H7 (cell line): ENCODE results near the gene CAMKK1. TPM values are rescaled to one million over a fixed set of nuclear protein-coding genes. Genes with fewer than 3 reads are reported as not detected.
A peak's percentile ranks its signal among the peaks of the same experiment; 100 is the strongest.

Experiments
- DNase-seq: peaks from one replicate; pipeline ENCODE4 v3.0.0; 2012
- H3K27me3 ChIP-seq: 2 replicates; pipeline ENCODE4 v1.6.0; 2011; ENCODE audit warnings: mild to moderate bottlenecking, low read length; ENCODE audit not compliant: control insufficient read depth, insufficient read depth
- H3K36me3 ChIP-seq: replicated peaks from 2 replicates; pipeline ENCODE4 v1.5.1; 2011; ENCODE audit warnings: low read length; ENCODE audit not compliant: control insufficient read depth, insufficient read depth
- H3K4me3 ChIP-seq: 2 replicates; pipeline ENCODE4 v1.5.1; 2011; ENCODE audit warnings: low read depth, mild to moderate bottlenecking, control low read depth, low read length, moderate library complexity; ENCODE audit not compliant: insufficient read depth
- total RNA-seq: library from RNA; depleted of rRNA; stranded (reverse); fragments of >200 nt; shearing (Covaris generic); gene quantifications from 2 replicates; pipeline ENCODE4 v1.2.3, GENCODE V29; 2014

CAMKK1 gene
- total RNA-seq, 1 experiment from 2014 or later: 6.0 TPM

DNA sequence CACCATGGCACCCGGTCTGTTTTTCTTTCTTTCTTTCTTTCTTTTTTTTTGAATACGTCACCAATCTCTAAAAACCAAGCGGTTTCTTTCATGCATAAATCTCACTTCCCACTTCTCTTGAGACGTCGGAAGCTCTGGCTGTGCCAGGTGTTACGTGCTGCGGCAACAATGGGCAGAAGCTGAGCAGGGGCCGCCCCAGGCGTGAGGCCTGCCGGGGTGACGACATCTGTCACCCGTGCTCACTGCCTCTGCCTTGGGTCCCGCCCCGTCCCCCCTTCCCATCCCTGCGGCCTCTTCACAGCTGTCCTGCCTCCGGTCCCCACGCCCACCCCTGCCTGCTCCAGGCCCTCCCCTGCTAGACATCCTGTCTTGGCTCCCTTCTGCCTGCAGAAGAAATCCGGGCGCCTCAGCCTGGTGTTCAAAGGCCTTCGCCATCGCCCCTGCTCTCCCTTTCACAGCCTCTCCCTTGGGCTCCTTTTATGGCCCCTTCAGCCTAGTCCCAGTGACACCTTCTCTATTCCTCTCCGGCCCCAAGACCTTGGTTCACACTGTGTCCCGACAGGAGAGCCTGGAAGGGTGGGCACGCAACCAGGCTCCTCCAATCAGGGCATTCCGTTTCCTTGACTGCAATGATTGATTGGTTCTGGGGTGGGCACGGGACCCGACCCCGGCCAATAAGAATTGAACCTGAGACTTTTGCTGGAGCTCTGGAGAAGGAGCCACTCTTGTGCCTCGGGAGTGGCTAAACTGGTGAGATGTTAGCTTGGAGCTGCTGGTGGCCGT, 18.6 kb upstream of the CAMKK1 start:
- Histone ChIP-seq H3K27me3 (no peaks in the 10 kb centered on the region), H3K4me3 (no peak overlapping the region), H3K36me3 (no peaks in the 10 kb centered on the region)
- DNase-seq: peak; percentile 72

DNA sequence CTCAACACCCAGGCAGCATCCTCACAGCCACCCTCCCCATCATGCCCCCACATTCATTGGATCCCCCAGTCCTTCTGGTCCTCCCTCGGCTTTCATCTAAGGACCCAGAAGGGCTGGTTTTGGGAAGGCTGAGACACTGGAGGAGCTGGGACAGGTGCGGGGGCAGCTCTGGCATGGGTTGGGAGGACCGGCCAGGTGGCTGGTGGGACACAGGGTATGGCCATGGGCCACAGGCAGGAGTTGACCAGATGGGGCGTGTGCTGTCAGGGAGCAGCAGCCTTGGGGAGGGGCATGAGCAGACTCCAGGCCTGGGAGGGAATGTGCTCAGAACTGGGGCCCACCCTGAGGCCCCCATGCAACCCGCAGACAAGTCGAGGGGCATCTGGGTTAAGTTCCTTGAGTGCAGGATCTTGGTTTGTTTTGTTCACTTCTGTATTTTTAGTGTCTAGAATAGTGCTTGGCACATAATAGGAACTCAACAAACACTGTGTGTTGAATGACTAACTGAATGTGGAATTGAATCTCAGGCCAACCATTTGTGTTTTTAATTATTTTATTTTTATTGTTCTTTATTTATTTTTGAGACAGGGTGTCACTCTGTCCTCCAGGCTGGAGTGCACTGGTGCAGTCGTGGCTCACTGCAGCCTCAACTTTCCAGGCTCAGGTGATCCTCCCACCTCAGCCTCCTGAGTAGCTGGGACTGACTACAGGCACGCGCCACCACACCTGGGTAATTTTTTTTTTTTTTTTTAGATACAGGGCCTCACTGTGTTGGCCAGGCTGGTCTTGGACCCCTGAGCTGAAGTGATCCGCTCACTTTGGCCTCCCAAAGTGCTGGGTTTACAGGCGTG, 17.8 kb upstream of the CAMKK1 start:
- H3K36me3 ChIP-seq: no peaks in the 10 kb centered on the region
- no peak for DNase-seq
- H3K27me3 ChIP-seq: no peaks in the 10 kb centered on the region
- no peak overlapping the region for H3K4me3 ChIP-seq

DNA sequence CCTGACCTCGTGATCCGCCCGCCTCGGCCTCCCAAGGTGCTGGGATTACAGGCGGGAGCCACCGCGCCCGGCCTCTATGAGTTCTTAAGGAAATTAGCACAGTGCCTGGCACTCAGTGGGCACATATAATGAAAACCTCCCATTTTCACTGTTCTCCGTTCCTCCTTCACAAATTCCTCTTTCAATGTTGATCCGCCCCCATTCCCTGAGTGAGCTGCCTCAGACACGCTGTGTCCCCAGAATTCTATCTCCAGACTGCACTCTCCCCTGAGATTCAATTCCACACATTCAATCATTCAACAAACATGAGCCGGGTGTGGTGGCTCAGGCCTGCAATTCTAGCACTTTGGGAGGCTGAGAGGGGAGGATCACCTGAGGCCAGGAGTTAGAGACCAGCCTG, 16.4 kb upstream of the CAMKK1 start:
- Histone ChIP-seq H3K36me3 (no peaks in the 10 kb centered on the region), H3K27me3 (no peaks in the 10 kb centered on the region), H3K4me3 (no peak overlapping the region)
- DNase-seq: no peak

DNA sequence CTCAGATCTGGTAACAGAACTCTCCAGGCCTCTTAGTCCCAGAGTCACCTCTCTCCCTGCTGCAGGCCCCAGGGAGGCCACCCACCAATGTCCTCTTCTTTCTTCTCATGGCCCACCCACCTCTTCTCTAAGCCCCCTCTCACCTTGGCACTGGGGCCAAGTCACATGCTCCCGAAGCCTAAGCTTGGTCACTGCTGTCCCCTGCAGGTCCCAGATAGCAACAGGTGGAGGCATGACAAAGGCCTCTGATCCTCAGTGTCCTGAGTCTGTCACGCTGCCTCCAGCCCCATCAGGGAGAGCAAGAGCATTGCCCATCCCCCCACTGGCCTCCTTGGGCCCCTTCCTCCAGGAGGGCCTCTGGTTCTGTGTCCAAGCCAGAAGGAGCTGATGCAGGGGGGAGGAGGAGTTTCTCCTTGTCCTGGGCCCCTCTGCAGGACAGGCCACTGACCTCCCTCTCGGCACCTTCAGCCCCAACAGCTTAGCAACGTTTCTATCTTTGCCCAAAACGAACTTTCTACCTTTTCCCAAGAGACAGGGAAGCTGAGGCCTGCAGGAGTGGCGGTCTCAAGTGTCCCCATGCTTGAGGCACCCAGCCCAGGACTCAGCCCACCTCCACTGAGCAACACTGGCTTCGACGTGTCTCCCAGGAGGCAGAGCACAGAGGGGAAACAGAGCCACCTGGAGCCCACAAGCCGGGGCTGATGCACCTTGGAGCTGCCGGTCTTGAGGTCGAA, 14.8 kb upstream of the CAMKK1 start:
- no peak for DNase-seq
- H3K27me3 ChIP-seq: no peaks in the 10 kb centered on the region
- H3K36me3 ChIP-seq: no peaks in the 10 kb centered on the region
- no peak overlapping the region for H3K4me3 ChIP-seq

DNA sequence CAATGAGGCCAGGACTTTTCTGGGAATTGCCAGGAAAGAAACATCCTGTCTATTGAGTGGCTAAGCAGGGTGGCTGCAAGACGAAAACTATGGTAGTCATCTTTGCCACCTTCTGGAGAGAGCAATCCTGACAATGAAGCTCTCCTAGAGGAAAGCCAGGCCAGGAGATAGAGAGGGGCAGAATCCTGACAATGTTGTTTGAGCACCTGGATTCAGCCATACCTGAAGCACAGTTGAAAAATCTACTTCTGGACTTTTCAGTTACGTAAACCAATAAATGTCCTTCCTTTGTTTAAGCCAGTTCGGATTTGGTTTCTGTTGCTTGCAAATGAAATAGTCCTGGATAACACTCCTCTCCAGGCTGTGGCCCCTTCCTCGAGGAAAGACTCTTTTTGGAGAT, 14.0 kb upstream of the CAMKK1 start:
- no peak for DNase-seq
- no peaks in the 10 kb centered on the region for H3K36me3 ChIP-seq
- no peak overlapping the region for H3K4me3 ChIP-seq
- H3K27me3 ChIP-seq: no peaks in the 10 kb centered on the region

DNA sequence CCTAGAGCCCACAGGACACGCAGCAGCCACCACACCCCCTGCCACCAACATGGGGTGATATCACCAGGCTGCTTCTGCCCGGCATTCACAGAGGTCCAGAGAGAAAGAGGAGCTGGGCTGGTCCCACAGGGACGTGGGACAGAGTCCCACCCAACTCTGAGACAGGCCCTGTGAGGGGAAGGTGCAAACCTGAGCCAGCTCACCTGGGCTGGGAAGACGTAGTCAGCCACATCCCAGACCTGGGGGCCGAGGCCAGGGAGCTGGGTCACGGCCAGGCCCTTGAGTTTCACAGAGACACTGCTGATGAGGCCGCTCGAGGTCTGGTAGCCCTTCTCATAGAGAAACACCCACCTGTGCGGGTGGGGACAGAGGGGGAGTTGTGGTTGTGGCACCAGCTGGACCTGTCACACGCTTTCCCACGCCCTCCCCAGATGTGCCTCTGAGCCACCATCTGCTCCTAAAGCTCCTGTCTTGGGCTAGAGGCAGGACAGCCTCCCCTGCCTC, 12.2 kb upstream of the CAMKK1 start:
- Histone ChIP-seq H3K36me3 (no peaks in the 10 kb centered on the region), H3K4me3 (no peak overlapping the region), H3K27me3 (no peaks in the 10 kb centered on the region)
- DNase-seq: no peak

DNA sequence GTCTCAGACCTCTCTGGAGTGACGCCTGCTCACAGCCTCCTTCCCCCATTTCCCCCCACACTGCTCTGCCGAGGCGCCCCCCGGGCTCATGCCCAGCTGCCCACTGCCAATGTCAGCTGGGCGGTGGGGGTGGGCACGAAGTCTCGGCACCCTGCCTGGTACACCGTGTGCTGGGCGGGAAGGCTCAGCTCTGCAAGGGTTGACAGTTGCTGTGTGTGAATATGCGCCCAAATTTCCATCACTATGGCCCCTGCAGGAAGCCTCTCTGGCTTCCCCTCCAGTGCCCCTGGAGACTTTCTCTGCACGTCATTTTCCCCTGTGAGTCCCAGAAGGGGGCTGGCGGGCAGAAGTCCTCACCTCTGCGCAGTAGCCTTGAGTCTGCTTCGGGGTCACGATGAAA, 11.6 kb upstream of the CAMKK1 start:
- DNase-seq: peak; percentile 82
- no peaks in the 10 kb centered on the region for H3K27me3 ChIP-seq
- no peaks in the 10 kb centered on the region for H3K36me3 ChIP-seq
- H3K4me3 ChIP-seq: no peak overlapping the region

DNA sequence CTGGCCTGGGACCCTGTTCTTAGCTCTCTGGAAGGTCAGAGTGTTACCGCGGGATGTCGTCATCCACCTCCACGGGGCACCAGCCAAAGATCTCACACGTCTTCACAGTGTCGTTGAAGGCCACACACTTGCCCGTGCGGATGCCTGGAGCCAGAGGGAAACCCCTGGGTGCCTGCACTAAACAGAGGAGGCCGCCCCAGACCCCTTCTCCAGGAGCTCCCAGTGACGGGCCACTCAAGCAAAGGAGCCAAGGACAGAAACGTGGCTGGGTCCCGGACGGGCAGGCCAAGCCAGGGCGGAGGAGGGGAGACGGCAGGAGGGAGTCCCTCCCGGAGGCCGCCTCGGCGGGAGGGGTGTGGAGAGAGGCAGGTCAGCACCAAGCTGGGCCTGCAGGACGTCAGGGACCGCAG, 11.0 kb upstream of the CAMKK1 start:
- Histone ChIP-seq H3K4me3 (no peak overlapping the region), H3K27me3 (no peaks in the 10 kb centered on the region)
- peak; percentile 73 for DNase-seq

DNA sequence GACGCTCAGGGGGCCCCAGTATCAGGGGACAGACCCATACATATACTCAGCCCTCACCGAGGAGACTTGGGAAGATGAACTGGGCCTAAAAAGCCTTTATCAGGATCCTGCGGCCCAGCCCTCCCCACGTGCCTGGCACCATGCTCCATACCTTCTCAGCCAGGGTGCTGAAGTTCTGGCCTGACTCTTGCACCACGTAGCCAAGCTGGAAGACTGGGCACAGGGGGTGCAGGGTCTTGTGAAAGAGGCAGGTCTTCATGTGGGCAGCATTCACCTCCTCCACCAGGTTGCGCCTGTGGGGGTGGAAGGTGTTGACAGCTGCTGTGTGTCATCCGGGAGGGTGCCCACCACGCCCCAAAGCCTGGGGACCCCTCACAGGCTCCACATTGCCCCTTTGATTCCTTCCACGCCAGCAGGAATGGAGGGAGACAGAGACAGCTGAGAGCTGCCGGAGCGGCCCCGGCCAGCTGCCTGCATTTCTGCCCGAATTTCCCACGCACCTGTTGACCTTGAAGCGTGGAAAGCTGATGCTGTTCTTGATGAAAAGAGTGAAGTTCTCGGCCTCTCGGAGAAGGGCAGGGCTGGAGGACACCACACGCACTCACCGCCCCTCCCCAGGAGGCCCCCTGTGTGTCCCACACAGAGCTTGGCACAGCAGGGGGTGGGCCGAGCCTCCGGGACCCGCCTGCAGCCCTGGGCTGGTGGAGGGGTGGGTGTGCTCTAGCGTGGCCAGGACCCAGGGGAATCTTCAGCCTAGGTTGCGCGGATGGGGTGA, 10.4 kb upstream of the CAMKK1 start:
- no peaks in the 10 kb centered on the region for H3K36me3 ChIP-seq
- DNase-seq: peak; percentile 69
- H3K4me3 ChIP-seq: no peak overlapping the region
- H3K27me3 ChIP-seq: no peaks in the 10 kb centered on the region

More for the DNA sequence above, 11.0 kb upstream of the CAMKK1 start:
- H3K36me3 ChIP-seq: no peaks in the 10 kb centered on the region

DNA sequence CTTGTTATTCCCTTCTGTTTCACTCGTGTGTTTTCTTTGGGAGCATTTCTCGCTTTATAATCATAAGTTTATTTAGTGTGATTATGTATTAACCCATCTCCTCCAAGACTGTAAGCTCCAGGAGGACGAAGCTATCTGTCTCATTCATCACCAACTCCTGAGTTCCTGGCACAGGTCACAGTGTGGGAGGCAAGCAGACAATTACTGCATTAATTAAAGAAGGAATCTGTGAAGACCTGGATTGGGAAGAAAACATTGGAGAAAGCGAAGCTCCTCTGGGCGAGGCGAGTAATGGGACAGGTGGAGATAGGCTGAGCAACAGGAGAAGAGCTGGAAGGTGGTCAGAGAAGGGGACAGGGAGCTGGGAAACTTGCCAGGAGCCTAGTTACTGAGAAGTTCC, 7.8 kb upstream of the CAMKK1 start:
- Histone ChIP-seq H3K36me3 (no peaks in the 10 kb centered on the region), H3K4me3 (no peak overlapping the region), H3K27me3 (no peaks in the 10 kb centered on the region)
- DNase-seq: no peak

DNA sequence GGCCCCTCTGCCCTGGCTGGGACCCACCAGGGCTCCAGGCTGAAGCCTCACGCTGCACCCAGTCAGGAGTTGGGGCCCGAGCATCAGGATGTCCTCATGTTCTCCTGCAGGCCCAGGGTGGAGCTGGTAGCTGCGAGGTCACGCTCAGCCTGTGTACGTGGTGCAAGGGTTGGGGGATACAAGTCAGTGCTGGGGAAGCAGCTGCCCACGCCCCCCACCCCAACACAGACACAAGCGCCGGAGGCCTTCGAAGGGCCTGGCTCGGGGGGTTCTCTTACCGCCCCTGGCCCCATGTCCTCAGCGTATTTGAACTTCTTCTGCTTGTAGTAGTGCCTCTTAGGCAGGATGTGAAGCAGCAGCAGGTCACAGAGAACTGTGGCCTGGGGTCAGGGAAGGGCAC, 4.9 kb upstream of the CAMKK1 start:
- H3K4me3 ChIP-seq: no peak overlapping the region
- H3K36me3 ChIP-seq: no peaks in the 10 kb centered on the region
- no peaks in the 10 kb centered on the region; the same call in 1 of the 2 replicates for H3K27me3 ChIP-seq
- DNase-seq: no peak

DNA sequence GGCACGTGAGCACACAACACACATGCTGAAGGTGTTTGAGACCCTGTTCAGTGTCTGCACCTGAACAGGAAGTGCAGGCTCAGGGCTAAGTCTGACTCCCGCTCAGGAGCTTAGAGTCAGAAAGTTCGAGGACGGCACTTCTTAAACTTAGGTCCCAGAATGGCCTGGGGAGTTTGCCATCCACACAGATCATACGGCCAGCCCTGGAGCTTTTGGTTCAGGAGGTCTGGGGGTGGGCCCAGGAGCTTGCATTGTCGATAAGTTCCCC, 4.0 kb upstream of the CAMKK1 start:
- H3K4me3 ChIP-seq: no peak overlapping the region
- DNase-seq: no peak
- no peaks in the 10 kb centered on the region for H3K36me3 ChIP-seq
- H3K27me3 ChIP-seq: peaks cover 2% of the 10 kb centered on the region

DNA sequence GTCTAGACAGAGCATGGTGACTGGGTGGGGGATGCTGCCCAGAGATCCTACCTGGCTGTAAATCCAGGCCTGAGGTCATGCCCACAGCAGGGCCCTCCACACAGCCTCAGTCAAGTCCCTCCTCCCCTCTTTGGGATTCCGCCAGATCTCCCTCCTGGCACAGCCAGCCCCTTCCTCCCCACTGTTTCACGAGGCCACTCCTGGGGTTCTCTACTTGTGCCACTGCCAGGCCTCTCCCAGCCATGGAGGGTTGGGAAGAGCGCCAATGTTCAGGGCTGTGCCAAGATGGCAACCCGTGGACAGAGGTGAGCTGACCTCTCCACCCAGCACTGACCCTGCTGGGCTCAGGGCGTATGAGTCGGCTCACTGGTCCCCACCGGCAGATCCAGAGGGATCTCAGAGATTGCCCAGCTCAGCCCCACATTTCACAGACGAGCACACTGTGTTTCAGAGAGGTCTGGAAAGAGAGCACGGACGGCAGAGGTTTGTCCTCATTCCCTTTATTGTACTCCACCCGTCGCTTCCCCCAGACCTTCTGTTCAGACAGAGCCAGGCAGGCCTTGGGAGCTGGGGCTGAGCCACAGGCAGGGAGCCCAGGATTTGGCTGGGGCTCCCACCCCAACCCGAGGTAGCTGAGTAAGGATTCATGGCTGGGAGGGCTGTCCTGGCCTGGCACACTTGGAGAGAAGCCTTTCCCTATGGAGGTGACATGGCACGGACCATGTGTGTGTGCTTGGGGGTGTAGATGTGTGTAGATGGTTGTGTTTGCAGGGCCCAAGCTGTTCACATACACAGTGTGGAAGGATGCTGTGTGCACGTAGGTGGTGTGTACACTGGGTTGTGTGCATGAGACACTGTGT, 3.5 kb upstream of the CAMKK1 start:
- Histone ChIP-seq H3K4me3 (no peak overlapping the region), H3K27me3 (peaks cover 4% of the 10 kb centered on the region), H3K36me3 (no peaks in the 10 kb centered on the region)
- DNase-seq: no peak
